ENCODE results near the gene PSMA1. TPM values are rescaled to one million over a fixed set of nuclear protein-coding genes. Genes with fewer than 3 reads are reported as not detected.

The PSMA1 gene
- total RNA-seq, 2 experiments from 2014 or later, result 232 to 238 TPM

- Mint-ChIP-seq H3K27ac (no peak overlapping the region), H3K27me3 (no peaks in the 10 kb centered on the region), H3K36me3 (ENCODE audit: low read depth) (peaks cover 11% of the 10 kb centered on the region), H3K4me3 (no peak overlapping the region), H3K4me1 (no peaks in the 10 kb centered on the region), H3K9me3 (no peaks in the 10 kb centered on the region)
- ChIA-PET CTCF (interaction anchor here (1.3 to 7.1 kb wide), 2 partner anchors 10 to 377 kb away, joined by 6 to 59 read pairs; partner anchors contain the start of gene PSMA1), POLR2A (interaction anchor here (1.0 to 2.0 kb wide), 3 partner anchors 9 to 379 kb away, joined by 3 to 6 read pairs (median 3); partner anchors contain the start of gene PSMA1)
- no peak for DNase-seq
Observed at GRCh38 chr11:14529321-14529720, 9.1 kb upstream of the PSMA1 start.

GRCh38 chr11:14522801-14523200 lies 2.6 kb upstream of the PSMA1 start:
- no peak for DNase-seq
- peaks cover 17% of the 10 kb centered on the region for H3K4me1 Mint-ChIP-seq
- no peak overlapping the region for H3K27ac Mint-ChIP-seq
- ChIA-PET CTCF (interaction anchor here (1.3 to 2.8 kb wide), 3 partner anchors 56 to 385 kb away, joined by 3 to 18 read pairs (median 4); no protein-coding TSS in a partner anchor), POLR2A (interaction anchor here (0.8 to 1.2 kb wide), 4 partner anchors 21 to 385 kb away, joined by 3 to 4 read pairs (median 4); no protein-coding TSS in a partner anchor)
- no peaks in the 10 kb centered on the region for H3K27me3 Mint-ChIP-seq
- no peak overlapping the region for H3K4me3 Mint-ChIP-seq
- H3K9me3 Mint-ChIP-seq, result no peaks in the 10 kb centered on the region
- peaks cover 28% of the 10 kb centered on the region for H3K36me3 Mint-ChIP-seq (ENCODE audit: low read depth)

GRCh38 chr11:14522245-14522644 lies 2.1 kb upstream of the PSMA1 start:
- ChIA-PET CTCF (interaction anchor here (1.5 to 2.8 kb wide), 2 partner anchors 122 to 386 kb away, joined by 3 to 18 read pairs; no protein-coding TSS in a partner anchor), POLR2A (interaction anchor here (0.9 kb wide), 1 partner anchor 385 kb away, joined by 3 read pairs; no protein-coding TSS in a partner anchor)

GRCh38 chr11:14520747-14521151 lies 563 bp upstream of the PSMA1 start:
- H3K4me1 Mint-ChIP-seq, result peaks cover 25% of the 10 kb centered on the region
- no peaks in the 10 kb centered on the region for H3K27me3 Mint-ChIP-seq
- ChIA-PET CTCF (interaction anchor here (1.0 to 2.6 kb wide), 8 partner anchors 9 to 386 kb away, joined by 3 to 25 read pairs (median 7); partner anchors contain the start of genes COPB1, CYP2R1 and PDE3B), POLR2A (interaction anchor here (0.7 to 2.6 kb wide), 30 partner anchors 10 to 386 kb away, joined by 3 to 78 read pairs (median 6); partner anchors contain the start of genes COPB1, CYP2R1 and PDE3B)
- H3K9me3 Mint-ChIP-seq, result no peaks in the 10 kb centered on the region
- peaks cover 38% of the 10 kb centered on the region for H3K36me3 Mint-ChIP-seq (ENCODE audit: low read depth)
- peak overlapping the region; percentile 92 for H3K4me3 Mint-ChIP-seq
- peak overlapping the region; percentile 94 for H3K27ac Mint-ChIP-seq
- no peak for DNase-seq

More at GRCh38 chr11:14522245-14522644, 2.1 kb upstream of the PSMA1 start:
- peaks cover 34% of the 10 kb centered on the region for H3K36me3 Mint-ChIP-seq (ENCODE audit: low read depth)
- H3K4me3 Mint-ChIP-seq, result no peak overlapping the region
- DNase-seq, result no peak
- no peaks in the 10 kb centered on the region for H3K9me3 Mint-ChIP-seq
- peaks cover 22% of the 10 kb centered on the region for H3K4me1 Mint-ChIP-seq
- H3K27ac Mint-ChIP-seq, result no peak overlapping the region
- no peaks in the 10 kb centered on the region for H3K27me3 Mint-ChIP-seq

GRCh38 chr11:14519597-14519916 lies 629 bp downstream of the PSMA1 start:
- no peaks in the 10 kb centered on the region for H3K27me3 Mint-ChIP-seq
- H3K36me3 Mint-ChIP-seq (ENCODE audit: low read depth), result peaks cover 44% of the 10 kb centered on the region
- DNase-seq, result peak; percentile 46
- ChIA-PET CTCF (interaction anchor here (0.8 to 2.6 kb wide), 8 partner anchors 10 to 486 kb away, joined by 3 to 25 read pairs (median 5); partner anchors contain the start of genes COPB1 and PDE3B), POLR2A (interaction anchor here (0.7 to 2.6 kb wide), 30 partner anchors 12 to 387 kb away, joined by 3 to 78 read pairs (median 6); partner anchors contain the start of genes COPB1, CYP2R1 and PDE3B)
- peak overlapping the region; percentile 92 for H3K4me3 Mint-ChIP-seq
- H3K4me1 Mint-ChIP-seq, result peaks cover 26% of the 10 kb centered on the region
- H3K9me3 Mint-ChIP-seq, result no peaks in the 10 kb centered on the region
- H3K27ac Mint-ChIP-seq, result peak overlapping the region; percentile 94

GRCh38 chr11:14518820-14519219 lies 1.4 kb downstream of the PSMA1 start:
- ChIA-PET POLR2A (interaction anchor here (1.2 to 6.8 kb wide), 14 partner anchors 15 to 388 kb away, joined by 4 to 78 read pairs (median 17); partner anchors contain the start of genes COPB1, CYP2R1 and PDE3B), CTCF (interaction anchor here (0.6 to 2.6 kb wide), 7 partner anchors 11 to 487 kb away, joined by 3 to 25 read pairs (median 6); partner anchors contain the start of genes COPB1 and PDE3B)
- no peak for DNase-seq
- Mint-ChIP-seq H3K36me3 (ENCODE audit: low read depth) (peaks cover 51% of the 10 kb centered on the region), H3K4me3 (peak overlapping the region; percentile 92), H3K27me3 (no peaks in the 10 kb centered on the region), H3K9me3 (no peaks in the 10 kb centered on the region), H3K4me1 (peaks cover 26% of the 10 kb centered on the region), H3K27ac (peak overlapping the region; percentile 94)

GRCh38 chr11:14513800-14514199 lies 6.4 kb downstream of the PSMA1 start:
- CTCF ChIA-PET, result interaction anchor here (0.7 to 1.6 kb wide), 3 partner anchors 43 to 394 kb away, joined by 3 to 5 read pairs (median 5); no protein-coding TSS in a partner anchor
- DNase-seq, result no peak
- peaks cover 65% of the 10 kb centered on the region for H3K36me3 Mint-ChIP-seq (ENCODE audit: low read depth)
- no peak overlapping the region for H3K27ac Mint-ChIP-seq
- no peak overlapping the region for H3K4me3 Mint-ChIP-seq
- no peaks in the 10 kb centered on the region for H3K9me3 Mint-ChIP-seq
- peaks cover 35% of the 10 kb centered on the region for H3K4me1 Mint-ChIP-seq
- no peaks in the 10 kb centered on the region for H3K27me3 Mint-ChIP-seq
- POLR2A ChIA-PET, result interaction anchor here (6.8 kb wide), 1 partner anchor 14 kb away, joined by 48 read pairs; the partner anchor contains the start of gene COPB1

- Mint-ChIP-seq H3K4me1 (peaks cover 23% of the 10 kb centered on the region), H3K36me3 (ENCODE audit: low read depth) (peaks cover 71% of the 10 kb centered on the region), H3K27ac (no peak overlapping the region), H3K27me3 (no peaks in the 10 kb centered on the region), H3K9me3 (no peaks in the 10 kb centered on the region), H3K4me3 (no peak overlapping the region)
- ChIA-PET POLR2A (interaction anchor here (1.7 kb wide), 1 partner anchor 14 kb away, joined by 5 read pairs; the partner anchor contains the start of gene PSMA1), CTCF (no interaction called here)
- DNase-seq, result no peak
Observed at GRCh38 chr11:14506532-14506931, 13.7 kb downstream of the PSMA1 start.

GRCh38 chr11:14503023-14503422 lies 17.2 kb downstream of the PSMA1 start:
- Mint-ChIP-seq H3K27me3 (no peaks in the 10 kb centered on the region), H3K4me3 (no peak overlapping the region), H3K27ac (no peak overlapping the region), H3K4me1 (peaks cover 30% of the 10 kb centered on the region), H3K36me3 (ENCODE audit: low read depth) (peaks cover 56% of the 10 kb centered on the region), H3K9me3 (no peaks in the 10 kb centered on the region)
- POLR2A ChIA-PET, result interaction anchor here (1.0 to 1.4 kb wide), 2 partner anchors 17 to 142 kb away, joined by 4 to 7 read pairs; partner anchors contain the start of gene PSMA1
- DNase-seq, result no peak
- CTCF ChIA-PET, result interaction anchor here (0.5 to 3.2 kb wide), 4 partner anchors 10 to 405 kb away, joined by 3 to 9 read pairs (median 4); no protein-coding TSS in a partner anchor

GRCh38 chr11:14502039-14502438 lies 18.1 kb downstream of the PSMA1 start:
- H3K36me3 Mint-ChIP-seq (ENCODE audit: low read depth), result peaks cover 57% of the 10 kb centered on the region

GRCh38 chr11:14500181-14500651 lies 20.0 kb downstream of the PSMA1 start:
- POLR2A ChIA-PET, result interaction anchor here (0.8 to 4.9 kb wide), 23 partner anchors 12 to 575 kb away, joined by 3 to 48 read pairs (median 4); partner anchors contain the start of genes CYP2R1, PDE3B and PSMA1
- H3K9me3 Mint-ChIP-seq, result no peaks in the 10 kb centered on the region
- peak; percentile 63 for DNase-seq
- H3K27me3 Mint-ChIP-seq, result no peaks in the 10 kb centered on the region
- CTCF ChIA-PET, result interaction anchor here (1.0 to 3.2 kb wide), 6 partner anchors 20 to 407 kb away, joined by 4 to 17 read pairs (median 6); partner anchors contain the start of genes CYP2R1, PDE3B and PSMA1
- H3K4me3 Mint-ChIP-seq, result peak overlapping the region; percentile 98
- H3K27ac Mint-ChIP-seq, result peak overlapping the region; percentile 91
- H3K36me3 Mint-ChIP-seq (ENCODE audit: low read depth), result peaks cover 58% of the 10 kb centered on the region
- H3K4me1 Mint-ChIP-seq, result peaks cover 43% of the 10 kb centered on the region

More at GRCh38 chr11:14502039-14502438, 18.1 kb downstream of the PSMA1 start:
- Mint-ChIP-seq H3K4me3 (no peak overlapping the region), H3K27me3 (no peaks in the 10 kb centered on the region), H3K9me3 (no peaks in the 10 kb centered on the region), H3K4me1 (peaks cover 40% of the 10 kb centered on the region), H3K27ac (no peak overlapping the region)
- DNase-seq, result no peak
- POLR2A ChIA-PET, result interaction anchor here (3.1 to 4.9 kb wide), 3 partner anchors 13 to 390 kb away, joined by 22 to 48 read pairs (median 45); partner anchors contain the start of genes CYP2R1 and PSMA1
- CTCF ChIA-PET, result interaction anchor here (3.2 kb wide), 1 partner anchor 406 kb away, joined by 9 read pairs; no protein-coding TSS in a partner anchor

GRCh38 chr11:14499560-14500180 lies 20.5 kb downstream of the PSMA1 start, which contains the start of gene COPB1:
Gene COPB1, minus strand, starts transcription at chr11:14499811. Its CDS starts 883 bp downstream, at chr11:14498928.
- H3K4me1 Mint-ChIP-seq, result peaks cover 45% of the 10 kb centered on the region
- peak within 1 kb of the TSS; percentile 98 for H3K4me3 Mint-ChIP-seq
- H3K27ac Mint-ChIP-seq, result peak within 1 kb of the TSS; percentile 91
- no peaks in the 10 kb centered on the region for H3K27me3 Mint-ChIP-seq
- peaks cover 58% of the 10 kb centered on the region for H3K36me3 Mint-ChIP-seq (ENCODE audit: low read depth)
- peak; percentile 96 for DNase-seq
- no peaks in the 10 kb centered on the region for H3K9me3 Mint-ChIP-seq
- CTCF ChIA-PET, result interaction anchor here (1.0 to 3.2 kb wide), 6 partner anchors 20 to 408 kb away, joined by 4 to 17 read pairs (median 6); partner anchors contain the start of genes CYP2R1, PDE3B and PSMA1
- POLR2A ChIA-PET, result interaction anchor here (0.7 to 4.9 kb wide), 22 partner anchors 11 to 574 kb away, joined by 3 to 48 read pairs (median 4); partner anchors contain the start of genes CYP2R1, PDE3B and PSMA1
